Loucy (cell line): ENCODE results near the gene BRWD1.

ENCODE experiments used
- CTCF ChIP-seq: fragments of 200-600 bp; sonication (generic); conservative IDR thresholded peaks from 2 replicates; pipeline ENCODE4 v1.5.1; 2014; ENCODE audit warnings: mild to moderate bottlenecking, antibody characterized with exemption, low read length
- EZH2phosphoT487 ChIP-seq: fragments of 200-600 bp; IDR thresholded peaks from 2 replicates; pipeline ENCODE4 v1.6.1; 2018; ENCODE audit warnings: antibody characterized with exemption, mild to moderate bottlenecking, moderate library complexity, borderline replicate concordance

DNA sequence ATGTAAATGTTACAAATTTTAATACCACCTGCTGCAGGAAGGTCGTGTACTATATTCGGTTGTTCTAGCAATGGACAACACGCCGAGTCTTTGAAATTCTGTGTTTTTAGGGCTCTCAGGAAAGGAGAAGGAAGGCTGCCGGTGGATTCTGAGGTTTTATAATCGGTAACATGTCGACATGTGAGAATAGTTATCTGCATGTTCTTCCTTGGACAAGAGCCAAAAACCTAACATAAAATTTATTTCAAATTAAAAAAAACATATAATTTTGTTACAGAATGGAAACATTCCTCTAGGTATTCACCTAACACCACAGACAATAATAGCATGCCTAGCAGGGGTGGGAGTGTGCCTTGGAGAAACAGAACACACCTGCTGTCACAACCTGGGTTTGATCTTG lies 135.0 kb downstream of the BRWD1 start:
- no peak for TF ChIP-seq CTCF
- TF ChIP-seq EZH2phosphoT487 = no peak
